Bronchial epithelial cell (primary cell): ENCODE data around the gene TECPR2. TPM values are rescaled to one million over a fixed set of nuclear protein-coding genes. Genes with fewer than 3 reads are reported as not detected.

Source experiments
- DNase-seq: peaks from one replicate; pipeline ENCODE4 v3.0.0-alpha.2; 2010; ENCODE audit warnings: low read depth
- FAIRE-seq: peaks from 2 replicates; lab custom pipeline; 2011; peaks lifted over from hg19 to GRCh38; lab: Jason Lieb, UNC
- H3K27me3 ChIP-seq: 2 replicates; pipeline ENCODE4 v1.5.1; 2011; ENCODE audit warnings: low read length; ENCODE audit not compliant: control insufficient read depth, insufficient read depth
- H3K36me3 ChIP-seq: 2 replicates; pipeline ENCODE4 v1.5.1; 2011; ENCODE audit warnings: low read length; ENCODE audit not compliant: control insufficient read depth, insufficient read depth
- H3K4me3 ChIP-seq: 2 replicates; pipeline ENCODE4 v1.5.1; 2011; ENCODE audit warnings: mild to moderate bottlenecking, low read depth, low read length, control low read depth
- CTCF ChIP-seq: IDR thresholded peaks from 2 replicates; pipeline ENCODE4 v1.5.1; 2011; ENCODE audit warnings: mild to moderate bottlenecking, moderate library complexity, low read length, control low read depth, inconsistent platforms; ENCODE audit not compliant: insufficient read depth, severe bottlenecking
- total RNA-seq: library from RNA; depleted of rRNA; stranded (reverse); fragments of >200 nt; gene quantifications from 2 replicates; pipeline ENCODE4 v1.2.1, GENCODE V29; 2014

The TECPR2 gene
- total RNA-seq, 1 donor from 2014 or later, result 4.7 TPM

- FAIRE-seq (no peak), DNase-seq (no peak)
- peaks cover 4% of the 10 kb centered on the region for H3K36me3 ChIP-seq
- H3K27me3 ChIP-seq, result no peaks in the 10 kb centered on the region
- no peak overlapping the region for H3K4me3 ChIP-seq
- TF ChIP-seq CTCF, result no peak
Measured at GRCh38 chr14:102504328-102504999, 141.7 kb downstream of the TECPR2 start.

DNA sequence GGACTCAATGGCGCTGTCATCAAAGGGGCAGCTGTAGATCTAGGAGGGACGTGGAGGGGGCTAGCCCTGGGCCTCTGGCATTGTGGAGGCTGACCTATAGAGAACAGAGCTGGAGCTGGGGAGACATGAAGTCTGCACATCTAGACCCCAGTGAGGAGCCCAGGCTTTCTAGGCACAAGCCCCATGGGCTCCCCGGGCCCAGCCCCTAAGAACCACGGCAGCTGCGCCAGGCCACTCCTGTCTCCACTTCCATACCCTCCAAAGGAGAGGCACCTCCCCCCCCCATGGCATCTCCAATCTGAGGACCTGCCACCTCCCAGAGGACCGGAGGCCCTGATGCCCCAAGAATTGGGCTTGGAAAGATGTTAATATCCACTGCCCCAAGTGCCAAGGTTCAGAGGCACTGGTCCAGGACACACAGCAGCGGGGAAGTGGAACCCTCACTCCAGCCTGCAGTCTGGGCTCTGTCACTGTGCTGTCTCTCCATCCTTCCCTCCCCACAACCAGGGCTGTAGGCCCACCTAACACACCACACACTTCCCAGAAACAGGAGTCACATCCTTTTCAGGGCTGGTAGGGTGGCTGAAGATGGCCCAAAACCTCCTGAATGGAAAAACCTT lies 142.4 kb downstream of the TECPR2 start:
- no peaks in the 10 kb centered on the region for H3K27me3 ChIP-seq
- peaks cover 4% of the 10 kb centered on the region for H3K36me3 ChIP-seq
- DNase-seq, result no peak
- FAIRE-seq, result no peak
- no peak overlapping the region for H3K4me3 ChIP-seq
- TF ChIP-seq CTCF, result no peak

DNA sequence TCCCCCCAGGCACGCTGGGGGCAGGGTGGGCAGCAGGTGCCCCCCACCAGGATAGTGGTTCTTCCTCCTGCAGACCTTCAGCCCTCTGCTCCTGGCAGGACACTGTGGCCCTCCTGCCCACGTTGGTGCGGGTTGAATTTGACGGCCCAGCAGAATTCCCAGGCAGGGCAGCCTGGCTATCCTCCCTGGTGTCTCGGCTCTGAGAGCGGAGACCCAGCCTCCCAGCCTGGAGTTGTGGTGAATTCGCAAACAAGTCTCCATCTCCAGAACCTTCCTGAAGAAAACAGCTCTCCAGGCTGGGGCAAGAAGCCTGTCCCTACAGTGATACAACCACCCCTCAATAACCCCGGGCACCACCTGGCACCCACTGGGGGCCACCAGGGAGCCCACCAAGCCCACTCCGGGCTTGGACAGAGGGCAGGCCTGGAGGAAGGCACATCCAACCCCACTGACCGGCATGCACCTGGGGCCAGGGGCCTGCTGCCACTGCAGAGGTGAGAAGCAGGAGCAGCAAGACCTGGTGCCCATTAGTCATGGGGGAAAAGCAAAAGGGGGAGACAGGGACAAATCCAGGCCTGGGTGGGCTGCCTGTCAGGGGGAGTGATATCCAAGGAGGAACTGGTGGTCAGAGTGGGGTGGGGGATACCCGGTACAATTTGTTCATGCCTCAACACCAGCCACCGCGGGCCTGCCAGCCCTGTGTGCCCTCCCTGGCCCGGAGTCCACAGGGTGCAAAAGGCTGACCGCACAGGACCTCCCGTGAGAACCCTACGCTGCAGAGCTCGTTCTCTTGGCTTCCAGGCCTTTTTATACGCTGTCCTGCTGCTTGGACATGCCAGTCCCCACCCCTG lies 143.3 kb downstream of the TECPR2 start:
- no peak overlapping the region for H3K4me3 ChIP-seq
- DNase-seq, result no peak
- no peak for FAIRE-seq
- TF ChIP-seq CTCF, result no peak
- H3K27me3 ChIP-seq, result no peaks in the 10 kb centered on the region
- peaks cover 4% of the 10 kb centered on the region for H3K36me3 ChIP-seq

DNA sequence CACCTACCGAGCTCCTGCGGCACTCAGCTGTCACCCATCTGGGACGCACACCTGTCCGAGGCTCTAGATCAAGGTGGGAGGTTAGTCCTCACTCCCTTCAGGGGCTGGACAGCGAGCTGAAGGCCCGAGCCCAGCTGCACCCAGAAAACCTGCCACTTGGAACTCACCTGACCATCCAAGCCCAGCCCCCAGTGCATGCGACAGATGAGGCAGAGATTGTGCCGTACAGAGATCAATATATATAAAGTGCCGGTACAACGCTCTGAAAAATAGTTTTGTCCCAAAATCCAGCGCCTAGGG lies 143.8 kb downstream of the TECPR2 start:
- DNase-seq (no peak), FAIRE-seq (no peak)
- Histone ChIP-seq H3K36me3 (peaks cover 4% of the 10 kb centered on the region), H3K27me3 (no peaks in the 10 kb centered on the region), H3K4me3 (no peak overlapping the region)
- no peak for TF ChIP-seq CTCF

DNA sequence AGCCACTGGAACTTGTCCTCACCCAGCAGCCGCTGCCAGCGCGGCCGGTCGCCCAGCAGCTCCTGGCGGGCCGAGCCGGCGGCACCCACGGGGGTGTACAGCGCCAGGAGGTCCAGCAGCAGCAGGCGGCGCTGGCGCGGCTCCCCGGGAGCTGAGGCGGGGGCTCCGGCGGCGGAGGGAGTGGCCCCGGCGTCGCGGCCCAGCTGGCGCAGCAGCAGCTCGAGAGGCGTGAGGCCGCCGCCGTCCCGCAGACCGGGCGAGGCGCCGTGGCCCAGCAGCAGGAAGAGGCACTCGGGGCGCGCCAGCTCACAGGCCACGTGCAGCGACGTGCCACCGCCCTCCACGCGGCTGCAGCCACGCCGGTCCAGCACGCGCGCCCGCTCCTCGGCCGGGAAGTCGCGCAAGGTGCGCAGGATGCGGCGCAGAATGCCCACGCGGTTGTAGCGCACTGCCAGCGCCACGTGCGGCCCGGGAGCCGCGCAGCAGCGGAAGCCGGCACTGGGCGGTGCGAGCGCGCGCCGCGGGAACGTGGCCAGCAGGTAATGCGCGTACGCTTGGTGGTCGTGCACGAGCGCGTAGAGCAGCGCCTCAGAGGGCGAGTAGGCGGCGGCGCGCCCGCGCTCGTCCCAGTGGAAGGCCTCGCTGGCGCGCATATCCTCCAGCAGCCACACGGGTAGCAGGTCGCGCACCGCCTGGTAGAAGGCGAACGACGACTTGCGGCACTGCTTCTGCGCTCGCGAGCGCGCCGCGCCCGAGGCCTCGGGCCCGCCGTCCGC lies 144.5 kb downstream of the TECPR2 start:
- DNase-seq, result no peak
- Histone ChIP-seq H3K4me3 (no peak overlapping the region), H3K27me3 (no peaks in the 10 kb centered on the region), H3K36me3 (peaks cover 4% of the 10 kb centered on the region)
- no peak for FAIRE-seq
- no peak for TF ChIP-seq CTCF
